ENCODE results near the gene CAMTA1.

Gene CAMTA1

GRCh38 chr1:7743346-7743745 lies 958.1 kb downstream of the CAMTA1 start:
- no peak for DNase-seq (ENCODE audit: low read depth)

- DNase-seq (ENCODE audit: low read depth) = no peak
Measured at GRCh38 chr1:7744882-7745281, 959.6 kb downstream of the CAMTA1 start.

- DNase-seq (ENCODE audit: low read depth) = peak; percentile 8
Measured at GRCh38 chr1:7745783-7746182, 960.5 kb downstream of the CAMTA1 start.

GRCh38 chr1:7747605-7748004 lies 962.4 kb downstream of the CAMTA1 start:
- DNase-seq (ENCODE audit: low read depth) = no peak

GRCh38 chr1:7749126-7749525 lies 963.9 kb downstream of the CAMTA1 start:
- DNase-seq (ENCODE audit: low read depth) = no peak

- DNase-seq (ENCODE audit: low read depth) = no peak
Measured at GRCh38 chr1:7751174-7751573, 965.9 kb downstream of the CAMTA1 start.

- peak; percentile 68 for DNase-seq (ENCODE audit: low read depth)
Measured at GRCh38 chr1:7752512-7753417, 967.5 kb downstream of the CAMTA1 start.

GRCh38 chr1:7753641-7754040 lies 968.4 kb downstream of the CAMTA1 start:
- DNase-seq (ENCODE audit: low read depth) = no peak

GRCh38 chr1:7754234-7754633 lies 969.0 kb downstream of the CAMTA1 start:
- DNase-seq (ENCODE audit: low read depth) = no peak

- DNase-seq (ENCODE audit: low read depth) = peak; percentile 9
Measured at GRCh38 chr1:7755448-7755847, 970.2 kb downstream of the CAMTA1 start.

- no peak for DNase-seq (ENCODE audit: low read depth)
Measured at GRCh38 chr1:7760245-7760644, 975.0 kb downstream of the CAMTA1 start.

- no peak for DNase-seq (ENCODE audit: low read depth)
Measured at GRCh38 chr1:7761103-7761502, 975.8 kb downstream of the CAMTA1 start.

- no peak for DNase-seq (ENCODE audit: low read depth)
Measured at GRCh38 chr1:7767176-7767575, 981.9 kb downstream of the CAMTA1 start.

GRCh38 chr1:7768583-7768982 lies 983.3 kb downstream of the CAMTA1 start:
- no peak for DNase-seq (ENCODE audit: low read depth)

GRCh38 chr1:7769673-7770412 lies 984.6 kb downstream of the CAMTA1 start:
- no peak for DNase-seq (ENCODE audit: low read depth)

GRCh38 chr1:7770669-7770996 lies 985.4 kb downstream of the CAMTA1 start:
- no peak for DNase-seq (ENCODE audit: low read depth)

GRCh38 chr1:7770997-7771822 lies 986.0 kb downstream of the CAMTA1 start, which contains the start of gene VAMP3:
TSS of gene VAMP3 (plus strand) at chr1:7771296. CDS start at chr1:7771384, 88 bp downstream.
- peak; percentile 64 for DNase-seq (ENCODE audit: low read depth)

- DNase-seq (ENCODE audit: low read depth) = no peak
Measured at GRCh38 chr1:7771823-7772299, 986.6 kb downstream of the CAMTA1 start.

- no peak for DNase-seq (ENCODE audit: low read depth)
Measured at GRCh38 chr1:7777591-7777990, 992.3 kb downstream of the CAMTA1 start.

- DNase-seq (ENCODE audit: low read depth) = no peak
Measured at GRCh38 chr1:7778133-7778628, 992.9 kb downstream of the CAMTA1 start.

GRCh38 chr1:7780976-7781375 lies 995.7 kb downstream of the CAMTA1 start:
- DNase-seq (ENCODE audit: low read depth) = no peak

GRCh38 chr1:7781501-7781900 lies 996.2 kb downstream of the CAMTA1 start:
- DNase-seq (ENCODE audit: low read depth) = no peak
